Ishikawa (cell line): ENCODE data around the gene CACFD1.

Source experiments
- CEBPB ChIP-seq: IDR thresholded peaks from 2 replicates; pipeline ENCODE4 v1.6.1; 2012
- CREB1 ChIP-seq: IDR thresholded peaks from 2 replicates; pipeline ENCODE4 v1.6.1; 2012; ENCODE audit warnings: low read depth
- EGR1 ChIP-seq: IDR thresholded peaks from 2 replicates; pipeline ENCODE4 v1.6.1; 2012
- MAX ChIP-seq: IDR thresholded peaks from 2 replicates; pipeline ENCODE4 v1.6.1; 2012
- TAF1 ChIP-seq: IDR thresholded peaks from 2 replicates; pipeline ENCODE4 v1.6.1; 2012; ENCODE audit warnings: low read depth, mild to moderate bottlenecking
- TEAD4 ChIP-seq: IDR thresholded peaks from 2 replicates; pipeline ENCODE4 v1.6.1; 2012
- USF1 ChIP-seq: IDR thresholded peaks from 2 replicates; pipeline ENCODE4 v1.6.1; 2012
- YY1 ChIP-seq: IDR thresholded peaks from 2 replicates; pipeline ENCODE4 v1.6.1; 2012; ENCODE audit warnings: low read depth

- no peak for TF ChIP-seq TAF1
- TF ChIP-seq YY1 = no peak
- TF ChIP-seq EGR1 = no peak
- TF ChIP-seq CEBPB = no peak
- TF ChIP-seq USF1 = no peak
- TF ChIP-seq CREB1 = no peak
- TF ChIP-seq MAX = no peak
- no peak for TF ChIP-seq TEAD4
These were observed 14.3 kb upstream of the CACFD1 start for GRCh38 chr9:133445293-133445969.
